Activated CD4-positive, alpha-beta T cell treated with anti-CD3 and anti-CD28 coated beads, Interleukin-2, amount 10 ng/mL, durations not matched to agents 24 days and 14 days (primary cell): ENCODE results near the gene PLD1. TPM values are rescaled to one million over a fixed set of nuclear protein-coding genes. Genes with fewer than 3 reads are reported as not detected.
A peak's percentile ranks its signal among the peaks of the same experiment; 100 is the strongest.

Source experiments
- DNase-seq: peaks from one replicate; pipeline ENCODE4 v3.0.0; 2022
- H3K27ac Mint-ChIP-seq: one replicate; pipeline ENCODE4 v1.8.0; 2022; ENCODE audit warnings: mild to moderate bottlenecking, mixed read lengths
- H3K27me3 Mint-ChIP-seq: one replicate; pipeline ENCODE4 v1.8.0; 2022; ENCODE audit warnings: mixed read lengths
- H3K36me3 Mint-ChIP-seq: one replicate; pipeline ENCODE4 v1.8.0; 2022; ENCODE audit warnings: low read depth, mild to moderate bottlenecking, mixed read lengths
- H3K4me1 Mint-ChIP-seq: one replicate; pipeline ENCODE4 v1.8.0; 2021; ENCODE audit warnings: mixed read lengths
- H3K4me3 Mint-ChIP-seq: one replicate; pipeline ENCODE4 v1.8.0; 2022; ENCODE audit warnings: mild to moderate bottlenecking, moderate library complexity, mixed read lengths
- H3K9me3 Mint-ChIP-seq: one replicate; pipeline ENCODE4 v1.8.0; 2021; ENCODE audit warnings: mixed read lengths
- intact Hi-C: fragments of 100-400 bp; cut with micrococcal nuclease; formaldehyde crosslinking; loops from one replicate; pipeline ENCODE4 v1.15.1; 2023
- total RNA-seq: library from RNA; stranded (reverse); gene quantifications from 2 replicates; pipeline ENCODE4 v1.2.3, GENCODE V29; 2022

PLD1 gene
- total RNA-seq, 1 donor from 2014 or later, result 0.09 TPM

- intact Hi-C loops, result no loop called here
- Mint-ChIP-seq H3K27me3 (peaks cover 4% of the 10 kb centered on the region), H3K9me3 (no peaks in the 10 kb centered on the region), H3K27ac (no peak overlapping the region), H3K36me3 (no peaks in the 10 kb centered on the region), H3K4me1 (no peaks in the 10 kb centered on the region), H3K4me3 (no peak overlapping the region)
- DNase-seq, result no peak
Observed at GRCh38 chr3:171600030-171600429, 210.3 kb downstream of the PLD1 start.

- Mint-ChIP-seq H3K4me1 (no peaks in the 10 kb centered on the region), H3K27me3 (peaks cover 9% of the 10 kb centered on the region), H3K4me3 (no peak overlapping the region), H3K36me3 (no peaks in the 10 kb centered on the region), H3K9me3 (no peaks in the 10 kb centered on the region), H3K27ac (no peak overlapping the region)
- no peak for DNase-seq
- intact Hi-C loops, result no loop called here
Observed at GRCh38 chr3:171598990-171599389, 211.3 kb downstream of the PLD1 start.

- Mint-ChIP-seq H3K4me1 (no peaks in the 10 kb centered on the region), H3K27ac (no peak overlapping the region), H3K27me3 (peaks cover 8% of the 10 kb centered on the region), H3K4me3 (no peak overlapping the region), H3K36me3 (no peaks in the 10 kb centered on the region), H3K9me3 (no peaks in the 10 kb centered on the region)
- DNase-seq, result no peak
- intact Hi-C loops, result no loop called here
Observed at GRCh38 chr3:171592786-171593185, 217.5 kb downstream of the PLD1 start.

- Mint-ChIP-seq H3K27ac (no peak overlapping the region), H3K27me3 (peaks cover 15% of the 10 kb centered on the region), H3K4me1 (no peaks in the 10 kb centered on the region), H3K4me3 (no peak overlapping the region), H3K36me3 (no peaks in the 10 kb centered on the region), H3K9me3 (no peaks in the 10 kb centered on the region)
- intact Hi-C loops, result no loop called here
- no peak for DNase-seq
Observed at GRCh38 chr3:171591070-171591469, 219.2 kb downstream of the PLD1 start.

- Mint-ChIP-seq H3K9me3 (no peaks in the 10 kb centered on the region), H3K27ac (no peak overlapping the region), H3K4me1 (no peaks in the 10 kb centered on the region), H3K36me3 (no peaks in the 10 kb centered on the region), H3K4me3 (no peak overlapping the region), H3K27me3 (peaks cover 17% of the 10 kb centered on the region)
- DNase-seq, result no peak
- intact Hi-C loops, result no loop called here
Observed at GRCh38 chr3:171586274-171586673, 224.0 kb downstream of the PLD1 start.

GRCh38 chr3:171585039-171585438 lies 225.2 kb downstream of the PLD1 start:
- no peak for DNase-seq
- Mint-ChIP-seq H3K36me3 (no peaks in the 10 kb centered on the region), H3K4me1 (no peaks in the 10 kb centered on the region), H3K9me3 (no peaks in the 10 kb centered on the region), H3K27ac (no peak overlapping the region), H3K27me3 (peaks cover 17% of the 10 kb centered on the region), H3K4me3 (no peak overlapping the region)
- intact Hi-C loops, result no loop called here

GRCh38 chr3:171584100-171584499 lies 226.2 kb downstream of the PLD1 start:
- H3K4me1 Mint-ChIP-seq, result no peaks in the 10 kb centered on the region
- DNase-seq, result no peak
- no peaks in the 10 kb centered on the region for H3K9me3 Mint-ChIP-seq
- intact Hi-C loops, result no loop called here
- H3K27ac Mint-ChIP-seq, result no peak overlapping the region
- no peak overlapping the region for H3K4me3 Mint-ChIP-seq
- no peaks in the 10 kb centered on the region for H3K36me3 Mint-ChIP-seq
- peaks cover 19% of the 10 kb centered on the region for H3K27me3 Mint-ChIP-seq

GRCh38 chr3:171574556-171575240 lies 235.6 kb downstream of the PLD1 start:
- intact Hi-C loops, result no loop called here
- H3K27me3 Mint-ChIP-seq, result peaks cover 51% of the 10 kb centered on the region
- no peak overlapping the region for H3K27ac Mint-ChIP-seq
- H3K4me3 Mint-ChIP-seq, result no peak overlapping the region
- no peaks in the 10 kb centered on the region for H3K36me3 Mint-ChIP-seq
- H3K9me3 Mint-ChIP-seq, result no peaks in the 10 kb centered on the region
- DNase-seq, result no peak
- peaks cover 2% of the 10 kb centered on the region for H3K4me1 Mint-ChIP-seq

- no peak for DNase-seq
- H3K4me1 Mint-ChIP-seq, result peaks cover 11% of the 10 kb centered on the region
- no peak overlapping the region for H3K27ac Mint-ChIP-seq
- intact Hi-C loops, result no loop called here
- no peaks in the 10 kb centered on the region for H3K9me3 Mint-ChIP-seq
- H3K27me3 Mint-ChIP-seq, result peaks cover 35% of the 10 kb centered on the region
- no peaks in the 10 kb centered on the region for H3K36me3 Mint-ChIP-seq
- no peak overlapping the region for H3K4me3 Mint-ChIP-seq
Observed at GRCh38 chr3:171569571-171570132, 240.6 kb downstream of the PLD1 start.

- intact Hi-C loops, result no loop called here
- DNase-seq, result no peak
- H3K9me3 Mint-ChIP-seq, result no peaks in the 10 kb centered on the region
- H3K27ac Mint-ChIP-seq, result no peak overlapping the region
- H3K27me3 Mint-ChIP-seq, result peaks cover 29% of the 10 kb centered on the region
- no peaks in the 10 kb centered on the region for H3K36me3 Mint-ChIP-seq
- H3K4me3 Mint-ChIP-seq, result no peak overlapping the region
- H3K4me1 Mint-ChIP-seq, result peaks cover 13% of the 10 kb centered on the region
Observed at GRCh38 chr3:171568766-171569165, 241.5 kb downstream of the PLD1 start.

- no peaks in the 10 kb centered on the region for H3K36me3 Mint-ChIP-seq
- H3K4me3 Mint-ChIP-seq, result no peak overlapping the region
Observed at GRCh38 chr3:171566803-171567422, 243.4 kb downstream of the PLD1 start.

GRCh38 chr3:171565481-171566058 lies 244.7 kb downstream of the PLD1 start:
- Mint-ChIP-seq H3K36me3 (peaks cover 2% of the 10 kb centered on the region), H3K4me1 (peaks cover 28% of the 10 kb centered on the region), H3K4me3 (no peak overlapping the region), H3K27me3 (peaks cover 15% of the 10 kb centered on the region), H3K9me3 (peaks cover 12% of the 10 kb centered on the region), H3K27ac (no peak overlapping the region)
- intact Hi-C loops, result loop anchor here (1.0 to 2.0 kb wide), 3 partner anchors 379 to 604 kb away; no protein-coding TSS in a partner anchor
- no peak for DNase-seq

More at GRCh38 chr3:171566803-171567422, 243.4 kb downstream of the PLD1 start:
- peaks cover 21% of the 10 kb centered on the region for H3K27me3 Mint-ChIP-seq
- H3K27ac Mint-ChIP-seq, result no peak overlapping the region
- DNase-seq, result peak; percentile 75
- intact Hi-C loops, result loop anchor here (1.0 to 2.0 kb wide), 4 partner anchors 380 to 606 kb away; no protein-coding TSS in a partner anchor
- H3K4me1 Mint-ChIP-seq, result peaks cover 18% of the 10 kb centered on the region
- peaks cover 3% of the 10 kb centered on the region for H3K9me3 Mint-ChIP-seq

GRCh38 chr3:171564748-171565480 lies 245.4 kb downstream of the PLD1 start:
- Mint-ChIP-seq H3K27me3 (peaks cover 14% of the 10 kb centered on the region), H3K9me3 (peaks cover 12% of the 10 kb centered on the region), H3K27ac (no peak overlapping the region), H3K36me3 (peaks cover 2% of the 10 kb centered on the region), H3K4me1 (peaks cover 31% of the 10 kb centered on the region), H3K4me3 (no peak overlapping the region)
- intact Hi-C loops, result loop anchor here (5.0 kb wide), 2 partner anchors 73 to 308 kb away; no protein-coding TSS in a partner anchor
- no peak for DNase-seq
